CD4-positive, alpha-beta T cell treated with Interleukin-6 for 4 hours (primary cell): ENCODE data around the gene TF.

Experiments
- DNase-seq: peaks from one replicate; pipeline ENCODE4 v3.0.0-alpha.2; 2020; ENCODE audit warnings: mixed read lengths

TF gene

GRCh38 chr3:133820129-133820528 is 73.9 kb downstream of the TF start:
- no peak for DNase-seq

GRCh38 chr3:133820889-133821675 is 74.9 kb downstream of the TF start:
- no peak for DNase-seq

DNA sequence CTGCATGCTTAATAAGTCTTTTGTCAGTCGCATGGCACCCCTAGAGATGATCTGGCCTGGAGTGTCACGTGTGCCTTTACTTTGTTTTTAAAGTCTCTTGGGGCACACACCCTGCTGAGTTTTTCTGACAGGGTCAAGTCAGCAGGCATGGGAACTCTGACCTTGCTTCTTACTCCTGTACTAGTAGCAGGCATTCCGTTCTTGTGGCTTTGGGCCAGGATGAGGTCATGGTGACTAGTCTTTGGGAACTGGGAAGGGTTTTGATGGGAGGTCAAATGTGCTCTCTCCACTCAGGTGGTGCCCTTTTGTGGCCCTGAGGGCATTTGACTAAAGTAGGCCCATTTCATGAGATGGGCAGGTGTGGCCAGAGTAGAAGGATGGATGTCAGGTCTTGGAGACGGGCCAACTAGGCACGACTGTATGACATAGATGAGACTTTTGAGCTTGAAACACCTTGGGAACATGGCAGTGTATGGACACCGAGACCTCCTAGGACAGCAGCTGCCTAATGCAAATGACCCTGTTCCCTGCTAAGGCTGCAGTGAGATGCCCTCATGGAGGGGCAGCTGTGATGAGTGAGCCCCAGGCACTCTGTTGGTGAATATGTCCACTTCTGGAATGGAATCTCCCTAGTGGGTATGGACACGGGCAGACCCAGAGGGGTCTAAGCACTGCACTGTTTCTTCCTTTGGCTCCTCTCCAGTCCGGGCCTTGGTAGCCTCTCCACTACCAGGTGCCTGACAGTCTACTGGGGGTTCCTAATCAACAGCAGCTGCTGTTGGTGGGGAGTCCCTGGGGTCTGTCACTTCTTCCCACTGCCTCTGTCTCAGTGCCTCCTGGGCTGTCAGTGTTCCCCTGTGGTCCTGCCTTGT is 75.8 kb downstream of the TF start:
- DNase-seq = no peak

- DNase-seq = no peak
Measured at GRCh38 chr3:133824961-133825485, 78.8 kb downstream of the TF start.

GRCh38 chr3:133825969-133826727 is 80.0 kb downstream of the TF start:
- DNase-seq = no peak

DNA sequence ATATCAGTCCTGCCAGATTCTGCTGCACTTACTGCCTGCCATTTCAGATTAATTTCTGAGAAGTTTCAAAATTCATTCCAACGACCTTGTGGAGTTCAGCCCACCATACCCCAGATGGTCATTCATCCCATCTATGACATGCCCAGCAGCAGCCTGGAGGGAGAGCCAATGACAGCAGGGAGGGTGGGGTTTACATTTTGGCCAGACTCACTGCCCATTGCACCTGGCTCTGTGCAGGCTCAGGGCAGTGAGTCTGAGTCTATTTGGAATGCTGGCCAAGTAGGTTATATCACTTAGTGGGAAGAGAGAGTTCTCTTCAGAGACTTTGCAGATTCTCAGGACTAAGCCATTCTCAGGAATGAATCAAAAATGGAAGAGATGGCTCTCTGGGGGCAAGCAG is 80.9 kb downstream of the TF start:
- no peak for DNase-seq

DNA sequence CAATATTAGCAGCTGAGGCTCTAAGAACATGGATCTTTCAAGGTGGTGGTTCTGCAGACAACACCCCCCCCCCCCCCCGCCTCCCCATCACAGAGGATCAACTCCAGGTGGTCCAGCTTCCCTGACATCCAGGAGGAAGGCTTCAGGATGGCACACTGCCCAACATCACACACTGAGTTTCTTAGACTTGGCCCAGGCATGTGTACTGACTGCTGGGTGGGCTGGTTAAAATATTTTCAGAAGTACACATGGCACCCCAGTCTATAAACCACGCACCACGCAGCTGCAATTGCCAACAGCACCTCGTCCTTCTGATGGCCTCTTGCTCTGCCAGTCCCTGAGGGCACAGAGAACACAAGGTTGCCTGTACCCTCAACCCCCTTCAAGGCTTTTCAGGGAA is 81.5 kb downstream of the TF start:
- no peak for DNase-seq

- no peak for DNase-seq
Measured at GRCh38 chr3:133828576-133829309, 82.5 kb downstream of the TF start.

DNA sequence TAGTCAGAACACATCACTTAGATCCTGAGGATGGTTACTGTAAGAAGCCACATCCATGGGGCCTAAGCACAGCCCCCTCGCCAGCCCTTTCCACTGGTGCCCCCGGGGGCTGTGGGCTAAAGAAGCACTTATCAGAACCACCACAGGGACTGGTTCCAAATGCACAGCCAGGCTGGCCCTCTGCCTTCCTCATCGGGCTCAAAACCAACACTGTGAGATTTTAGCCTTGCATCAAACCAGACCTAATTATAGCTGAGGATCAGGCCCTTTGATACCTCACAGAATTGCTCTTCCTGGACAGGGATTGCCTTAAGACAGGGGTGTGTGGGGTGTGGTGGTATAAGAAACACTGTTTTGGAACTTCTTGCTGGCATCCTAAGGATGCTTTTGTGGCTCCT is 83.1 kb downstream of the TF start:
- DNase-seq = no peak

GRCh38 chr3:133830071-133830470 is 83.9 kb downstream of the TF start:
- no peak for DNase-seq

GRCh38 chr3:133831966-133832801 is 86.0 kb downstream of the TF start:
- no peak for DNase-seq

DNA sequence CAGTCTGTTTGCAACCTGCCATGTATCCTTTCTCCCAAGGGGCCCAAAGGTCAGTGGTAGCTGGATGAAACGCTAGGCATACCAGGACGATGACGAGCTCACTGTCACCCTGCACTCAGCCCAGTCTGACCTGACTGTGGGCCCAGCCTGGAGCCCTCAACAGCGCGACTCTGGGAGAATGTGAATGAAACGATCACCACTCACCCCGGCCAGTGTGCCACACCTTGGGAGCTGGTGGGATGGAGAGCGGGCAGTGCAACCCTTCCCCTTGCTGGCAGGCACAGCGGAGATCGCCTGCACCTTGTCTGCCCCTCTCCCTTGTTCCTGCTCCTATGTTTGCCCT is 86.6 kb downstream of the TF start:
- no peak for DNase-seq

GRCh38 chr3:133833267-133833666 is 87.1 kb downstream of the TF start:
- DNase-seq = no peak

DNA sequence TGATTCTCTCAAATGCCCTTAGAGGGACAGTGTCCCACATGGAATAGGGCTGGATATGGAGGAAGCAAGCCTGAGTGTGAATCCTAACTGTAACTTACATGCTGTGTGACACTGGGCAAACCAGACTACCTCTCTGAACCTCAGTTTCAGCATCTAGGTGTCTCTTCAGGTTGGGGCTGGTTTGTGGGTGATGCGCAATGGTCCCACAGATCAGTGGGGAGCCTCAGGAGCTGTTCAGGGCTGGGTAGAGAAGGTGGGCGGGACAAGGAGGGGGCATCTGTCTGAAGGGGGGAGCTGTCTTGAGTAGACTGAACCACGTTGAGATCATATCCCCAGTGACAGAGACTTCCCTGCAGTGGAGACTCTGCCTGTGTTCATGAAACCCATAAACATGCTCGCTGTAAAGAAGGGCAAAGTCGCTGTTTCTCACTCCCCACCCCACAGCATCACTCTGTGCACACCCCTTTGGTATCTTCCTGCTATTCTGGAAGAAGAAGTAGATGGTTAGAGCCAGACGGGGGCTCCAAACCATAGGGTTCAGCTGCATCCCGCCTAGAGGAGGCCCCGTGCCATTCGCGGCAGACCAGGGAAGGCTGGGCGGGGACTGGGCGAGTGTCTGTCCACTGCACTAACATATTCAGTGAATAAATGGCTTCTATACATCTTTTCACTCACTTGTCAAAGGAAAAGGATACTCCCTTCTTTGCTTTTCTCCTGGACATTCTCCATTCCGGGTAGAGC is 87.9 kb downstream of the TF start:
- no peak for DNase-seq

- DNase-seq = no peak
Measured at GRCh38 chr3:133834621-133835417, 88.6 kb downstream of the TF start.

DNA sequence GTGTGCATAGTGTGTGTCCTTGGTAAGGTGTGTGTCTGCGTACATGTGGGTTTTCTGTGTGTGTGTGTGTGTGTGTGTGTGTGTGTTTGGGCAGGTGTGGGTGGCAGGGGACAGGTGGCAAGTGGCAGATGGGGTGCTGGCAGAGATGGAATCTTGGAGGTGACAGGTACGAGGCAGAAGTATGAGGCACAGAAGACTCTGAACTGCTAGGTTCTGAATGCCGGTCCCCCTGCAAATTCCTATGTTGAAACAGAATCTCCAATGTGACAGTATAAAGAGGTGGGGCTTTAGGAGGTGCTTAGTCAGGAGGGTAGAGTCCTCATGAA is 89.2 kb downstream of the TF start:
- DNase-seq = no peak

DNA sequence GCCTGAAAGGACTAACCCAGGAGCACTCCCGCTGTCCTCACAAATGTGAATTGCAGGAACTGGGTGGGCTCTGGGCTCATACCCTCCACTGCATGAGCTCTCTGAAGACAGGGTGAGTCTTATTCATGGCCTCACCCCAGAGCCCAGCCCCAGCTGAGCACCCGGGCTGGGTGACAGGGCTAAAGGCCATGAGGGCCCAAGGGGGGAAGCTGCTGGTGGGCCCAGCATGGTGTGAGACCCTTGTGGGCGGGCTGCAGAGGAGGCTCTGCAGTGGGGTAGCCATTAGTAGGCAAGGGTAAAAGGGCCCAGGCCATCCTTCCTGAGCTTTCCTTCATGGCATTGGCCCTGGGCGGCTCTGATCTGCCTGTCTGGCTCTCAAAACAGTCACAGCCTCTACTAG is 89.8 kb downstream of the TF start:
- no peak for DNase-seq

DNA sequence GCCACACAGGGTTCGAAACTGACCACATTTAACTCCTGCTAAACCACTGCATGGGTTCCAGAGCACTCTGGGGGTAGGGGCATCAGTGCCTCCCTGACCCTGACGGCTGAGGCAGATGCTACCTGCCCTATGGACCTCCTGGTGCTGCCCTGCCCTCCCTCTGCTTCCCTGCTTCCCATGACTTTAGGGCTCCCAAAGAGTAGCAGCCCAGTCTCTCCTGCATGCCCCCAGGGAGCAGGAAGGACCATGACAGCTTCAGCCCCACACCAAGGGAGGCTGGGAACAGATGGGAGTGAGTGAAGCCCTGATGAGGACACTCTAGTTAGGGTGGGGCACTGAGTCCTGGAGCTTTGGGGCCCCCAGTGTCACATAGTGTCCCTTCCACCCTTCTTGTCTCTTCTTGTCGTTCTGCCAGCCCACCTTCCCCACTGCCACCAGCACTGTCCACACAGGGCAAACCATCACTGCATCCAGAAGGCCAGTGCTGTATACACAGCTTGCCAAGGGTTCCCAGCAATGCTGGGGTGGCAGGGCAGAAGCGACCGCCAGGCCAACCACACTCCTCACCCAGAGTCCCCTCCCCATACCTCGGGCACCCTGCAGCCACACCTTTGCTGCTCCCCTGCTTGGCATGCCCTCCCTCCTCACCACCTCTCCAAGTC is 90.4 kb downstream of the TF start:
- no peak for DNase-seq

DNA sequence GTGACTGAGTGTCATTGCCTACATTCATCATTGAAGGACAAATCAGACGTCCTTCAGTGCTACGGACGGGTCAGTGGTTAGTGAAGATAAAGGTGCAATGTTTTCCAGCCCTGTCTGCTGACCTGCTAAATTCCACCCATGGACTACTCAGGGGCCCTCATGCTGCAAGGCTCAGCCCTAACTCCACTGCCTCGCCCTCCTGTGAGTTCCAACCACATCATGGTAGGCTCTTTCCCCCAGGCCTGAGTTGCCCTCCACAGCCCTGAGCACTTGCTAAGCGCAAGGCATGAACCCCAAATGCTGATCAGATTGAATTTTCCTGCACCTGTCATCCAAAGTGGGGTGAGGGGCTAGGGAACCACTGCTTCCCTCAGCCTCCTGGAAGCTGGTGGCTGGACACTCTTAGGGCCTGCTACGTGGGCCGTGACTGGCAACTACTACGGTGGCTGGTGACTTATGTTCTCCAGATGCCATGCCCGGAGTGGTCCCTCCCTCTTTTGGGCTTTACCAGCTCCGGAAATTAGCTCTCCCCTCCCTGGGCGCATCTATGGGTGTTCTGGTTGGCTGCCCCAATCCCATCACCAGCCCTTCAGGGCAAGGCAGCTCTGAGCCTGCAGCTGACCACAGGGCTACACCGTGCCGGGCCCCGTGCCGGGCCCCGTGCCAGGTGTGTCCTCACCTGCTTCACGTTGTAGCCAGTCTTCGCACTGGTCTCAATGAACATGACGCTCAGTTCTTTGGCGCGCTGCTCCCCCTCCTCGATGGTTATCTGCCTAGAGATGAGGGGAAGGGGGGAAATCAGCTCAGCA is 91.5 kb downstream of the TF start:
- no peak for DNase-seq
